ENCODE measurements around the gene TP63.
"Not testable (repeated sequence)": the region's sequence is repeated elsewhere in the genome, so short reads cannot be mapped to it uniquely, and the experiment has no call there.

Gene TP63

GRCh38 chr3:189626286-189626685, 4.9 kb upstream of the TP63 start:
- DNase-seq = no peak

- DNase-seq = no peak
These were observed 1.3 kb upstream of the TP63 start for GRCh38 chr3:189629803-189630455.

- DNase-seq = no peak
These were observed 319 bp upstream of the TP63 start for GRCh38 chr3:189630767-189631372.

- DNase-seq = no peak
These were observed 220 bp downstream of the TP63 start for GRCh38 chr3:189631409-189631808.

GRCh38 chr3:189632242-189632641, 1.1 kb downstream of the TP63 start:
- no peak for DNase-seq

- DNase-seq = no peak
These were observed 4.2 kb downstream of the TP63 start for GRCh38 chr3:189635339-189635738.

GRCh38 chr3:189636048-189636447, 4.9 kb downstream of the TP63 start:
- no peak for DNase-seq

GRCh38 chr3:189637750-189638149, 6.6 kb downstream of the TP63 start:
- DNase-seq = no peak

- no peak for DNase-seq
These were observed 7.3 kb downstream of the TP63 start for GRCh38 chr3:189638276-189639031.

GRCh38 chr3:189641776-189642175, 10.6 kb downstream of the TP63 start:
- no peak for DNase-seq

GRCh38 chr3:189646853-189647542, 15.8 kb downstream of the TP63 start:
- no peak for DNase-seq

GRCh38 chr3:189652042-189652441, 20.9 kb downstream of the TP63 start:
- DNase-seq = no peak

- DNase-seq = no peak
These were observed 24.4 kb downstream of the TP63 start for GRCh38 chr3:189655617-189656016.

- DNase-seq = no peak
These were observed 28.4 kb downstream of the TP63 start for GRCh38 chr3:189659571-189659970.

- DNase-seq = no peak
These were observed 33.1 kb downstream of the TP63 start for GRCh38 chr3:189664311-189664710.

GRCh38 chr3:189672346-189672745, 41.2 kb downstream of the TP63 start:
- DNase-seq = not testable (repeated sequence)

- no peak for DNase-seq
These were observed 42.3 kb downstream of the TP63 start for GRCh38 chr3:189673535-189673934.

- DNase-seq = no peak
These were observed 43.2 kb downstream of the TP63 start for GRCh38 chr3:189674249-189674913.

GRCh38 chr3:189677667-189678066, 46.5 kb downstream of the TP63 start:
- DNase-seq = no peak

- no peak for DNase-seq
These were observed 49.5 kb downstream of the TP63 start for GRCh38 chr3:189680723-189681122.

- DNase-seq = no peak
These were observed 52.5 kb downstream of the TP63 start for GRCh38 chr3:189683546-189684255.

GRCh38 chr3:189684317-189684716, 53.1 kb downstream of the TP63 start:
- DNase-seq = no peak
